H4 (cell line): ENCODE measurements around the gene AGPAT3. TPM values are rescaled to one million over a fixed set of nuclear protein-coding genes. Genes with fewer than 3 reads are reported as not detected.
"Not testable (repeated sequence)": the region's sequence is repeated elsewhere in the genome, so short reads cannot be mapped to it uniquely, and the experiment has no call there.

Experiments
- DNase-seq: peaks from one replicate; pipeline ENCODE4 v3.0.0-alpha.2; 2015; ENCODE audit warnings: low spot score
- total RNA-seq: library from RNA; depleted of rRNA; stranded (reverse); fragments of >200 nt; shearing (Covaris generic); gene quantifications from 2 replicates; pipeline ENCODE4 v1.2.3, GENCODE V29; 2014; rRNA removed

Gene AGPAT3, protein sequence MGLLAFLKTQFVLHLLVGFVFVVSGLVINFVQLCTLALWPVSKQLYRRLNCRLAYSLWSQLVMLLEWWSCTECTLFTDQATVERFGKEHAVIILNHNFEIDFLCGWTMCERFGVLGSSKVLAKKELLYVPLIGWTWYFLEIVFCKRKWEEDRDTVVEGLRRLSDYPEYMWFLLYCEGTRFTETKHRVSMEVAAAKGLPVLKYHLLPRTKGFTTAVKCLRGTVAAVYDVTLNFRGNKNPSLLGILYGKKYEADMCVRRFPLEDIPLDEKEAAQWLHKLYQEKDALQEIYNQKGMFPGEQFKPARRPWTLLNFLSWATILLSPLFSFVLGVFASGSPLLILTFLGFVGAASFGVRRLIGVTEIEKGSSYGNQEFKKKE
- 27.0 and 29.4 TPM in 2 replicates for total RNA-seq

DNA sequence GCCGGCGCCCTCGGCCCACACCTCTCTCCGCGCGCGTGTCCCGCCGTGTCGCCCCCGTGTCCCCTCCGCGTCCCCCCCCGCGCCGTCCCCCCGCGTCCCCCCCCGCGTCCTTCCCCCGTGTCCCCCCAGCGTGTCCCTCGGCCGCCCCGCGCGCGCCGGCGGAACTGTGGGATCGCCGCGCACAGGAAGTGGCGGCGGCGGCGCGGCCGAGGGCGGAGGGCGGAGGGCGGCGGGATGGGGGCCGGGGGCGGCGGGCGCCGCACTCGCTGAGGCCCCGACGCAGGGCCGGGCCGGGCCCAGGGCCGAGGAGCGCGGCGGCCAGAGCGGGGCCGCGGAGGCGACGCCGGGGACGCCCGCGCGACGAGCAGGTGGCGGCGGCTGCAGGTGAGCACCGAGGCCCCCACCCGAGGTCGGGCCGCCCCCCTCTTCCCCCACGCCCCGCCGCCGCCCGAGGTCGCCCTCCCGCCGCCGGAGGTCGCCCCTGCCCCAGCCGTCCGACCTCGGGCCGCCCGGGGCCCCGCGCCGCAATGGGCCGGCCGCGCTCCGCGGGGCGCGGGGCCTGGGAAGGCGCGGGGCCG lies at the start of gene AGPAT3:
Gene AGPAT3 (plus strand): TSS at position 262 of the 578 bp plus-strand sequence. CDS start 94,459 bp downstream, outside the sequence.
- DNase-seq: no peak

DNA sequence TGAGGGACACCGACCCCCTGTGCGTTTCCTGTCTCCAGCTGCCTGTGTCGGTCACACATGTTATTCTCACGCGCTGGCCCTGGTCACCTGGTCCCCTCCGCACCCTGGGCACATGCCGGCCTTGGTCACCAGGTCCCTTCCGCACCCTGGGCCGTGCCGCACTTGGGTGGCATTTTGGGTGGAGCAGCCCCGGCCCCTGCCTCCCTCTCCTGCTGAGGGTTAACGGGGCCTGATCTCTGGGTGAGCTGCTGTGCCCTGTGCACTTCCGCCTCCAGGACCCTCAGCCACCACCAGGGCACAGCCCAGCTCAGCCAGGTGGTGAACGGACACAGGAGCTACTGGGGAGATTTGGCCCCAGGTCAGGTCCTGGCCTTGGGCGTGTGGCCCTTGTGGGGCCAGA lies 49.0 kb upstream of the AGPAT3 start:
- no peak for DNase-seq

DNA sequence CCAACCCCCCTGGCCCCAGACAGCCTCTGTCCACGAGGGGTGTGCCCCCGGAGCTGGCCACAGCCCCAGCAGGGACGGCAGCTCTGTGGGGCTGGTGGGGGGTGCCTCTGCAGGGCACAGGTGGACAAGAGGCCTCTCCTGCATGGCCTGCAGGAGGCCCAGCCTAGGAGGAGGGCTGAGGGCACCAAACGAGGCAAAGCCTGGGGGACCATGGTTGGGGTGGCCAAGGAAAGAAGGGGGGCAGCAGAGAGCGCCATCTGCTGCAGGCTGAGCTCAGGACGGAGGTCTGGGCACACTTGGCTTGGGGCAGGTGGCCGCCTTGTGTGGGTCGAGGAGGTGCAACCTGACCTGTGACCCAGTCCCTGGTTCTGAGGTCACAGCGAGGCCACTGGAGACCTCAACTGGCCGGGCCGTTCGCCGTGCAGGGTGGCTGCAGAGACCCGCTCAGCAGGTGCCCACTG lies 48.4 kb upstream of the AGPAT3 start:
- no peak for DNase-seq

DNA sequence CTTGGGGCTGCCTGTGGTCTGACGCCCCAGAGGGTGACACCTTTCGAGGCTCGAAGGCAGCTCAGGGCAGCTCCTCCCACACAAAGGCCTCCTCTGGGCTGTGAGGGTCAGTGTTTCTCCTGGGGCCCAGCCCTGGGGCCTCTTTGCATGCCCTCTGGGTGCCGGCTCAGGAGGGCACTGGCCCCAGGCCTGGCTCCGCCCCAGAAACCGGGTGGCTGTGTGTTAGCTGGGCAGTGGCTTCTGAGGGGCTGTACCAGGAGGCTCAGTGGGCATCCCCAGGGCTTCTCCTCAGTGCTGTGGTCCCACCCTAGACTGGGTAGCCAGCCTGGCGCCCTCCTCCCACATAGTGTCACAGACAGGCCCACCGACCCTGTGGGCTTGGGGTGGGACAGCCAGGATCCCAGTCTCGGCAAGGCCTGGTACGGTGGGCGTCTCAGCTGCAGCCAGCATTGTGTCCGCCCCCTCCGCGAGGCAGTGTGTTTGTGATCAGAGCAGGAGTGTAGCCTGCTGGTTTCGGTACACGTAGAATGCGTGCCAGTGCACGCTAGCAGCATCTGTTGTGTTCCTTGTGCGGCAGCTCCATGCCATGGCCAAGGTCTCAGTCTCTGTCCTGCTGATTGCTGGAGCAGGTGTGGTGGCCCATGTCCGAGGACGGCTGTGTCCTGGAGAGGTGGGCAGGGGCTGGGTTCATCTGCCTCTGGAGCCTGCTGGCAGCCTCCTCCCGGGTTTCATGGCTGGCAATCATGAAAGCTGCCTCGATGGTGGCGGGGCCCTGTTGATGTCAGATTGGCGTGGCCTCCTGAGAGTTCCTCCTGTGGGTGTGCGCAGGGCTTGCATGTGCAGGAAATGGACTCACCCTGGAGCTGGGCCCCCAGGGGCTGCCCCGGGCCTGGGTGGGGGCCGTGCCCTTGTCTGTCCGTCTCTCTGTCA lies 47.6 kb upstream of the AGPAT3 start:
- no peak for DNase-seq

DNA sequence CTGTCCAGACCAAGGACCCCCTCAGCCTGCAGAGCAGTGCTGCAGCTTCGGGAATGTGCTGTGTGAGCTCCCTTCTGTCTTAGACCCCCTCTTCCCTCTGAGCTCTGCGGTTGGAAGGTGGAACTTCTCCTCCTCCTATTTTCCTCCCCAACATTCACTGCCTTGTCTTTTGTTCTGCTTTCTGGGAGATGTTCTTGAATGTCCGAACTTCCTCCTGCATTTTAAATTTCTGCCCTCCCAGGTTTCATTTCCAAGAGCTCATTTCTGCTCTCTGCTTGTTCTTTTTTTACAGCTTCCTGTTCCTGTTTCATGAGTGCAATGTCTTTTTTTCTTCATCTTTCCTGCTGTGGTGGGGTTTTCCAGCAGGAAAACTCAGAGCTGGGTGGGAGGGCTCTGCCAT lies 46.3 kb upstream of the AGPAT3 start:
- DNase-seq: no peak

DNA sequence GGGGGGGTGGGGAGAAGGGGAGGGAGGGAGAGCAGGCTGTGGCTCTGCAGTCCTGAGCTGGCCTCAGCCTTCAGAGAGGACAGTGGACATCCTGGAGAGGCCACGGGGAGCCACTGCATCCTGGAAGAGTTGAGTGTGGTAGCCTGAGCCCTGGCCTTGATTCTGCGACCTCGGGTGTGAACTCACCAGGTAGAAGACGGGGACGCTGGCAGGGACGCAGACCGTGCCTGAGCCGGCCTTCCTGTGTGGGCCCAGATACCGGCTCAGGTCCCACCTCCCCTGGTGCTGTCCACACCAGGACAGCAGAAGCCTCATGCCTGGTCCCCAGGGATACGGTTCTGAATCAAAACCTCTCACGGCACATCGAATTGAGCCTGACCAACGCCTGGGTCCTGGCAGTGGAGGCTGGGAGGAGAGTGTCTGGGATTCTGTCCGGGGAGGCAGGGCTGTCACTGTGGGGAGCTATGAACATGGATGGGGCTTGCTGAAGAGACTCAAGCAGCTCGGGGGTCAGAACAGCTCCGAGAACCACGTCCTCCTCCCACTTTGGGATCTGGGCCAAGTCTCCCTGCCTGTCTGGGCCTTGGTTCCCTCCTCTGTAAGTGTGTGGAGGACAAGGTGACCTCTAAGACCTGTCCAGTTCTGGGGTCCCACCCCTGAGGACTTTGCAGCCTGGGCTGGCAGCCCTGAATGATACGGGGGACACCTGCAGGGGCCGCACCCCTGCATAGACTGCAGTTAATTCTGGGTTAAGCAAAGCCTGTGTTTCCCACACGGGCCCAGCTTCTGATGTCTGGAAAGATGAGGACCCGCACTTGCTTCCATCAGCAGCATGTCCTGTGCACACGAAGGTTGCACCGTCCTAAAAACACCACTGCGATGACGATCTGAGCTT lies 45.3 kb upstream of the AGPAT3 start:
- DNase-seq: no peak

DNA sequence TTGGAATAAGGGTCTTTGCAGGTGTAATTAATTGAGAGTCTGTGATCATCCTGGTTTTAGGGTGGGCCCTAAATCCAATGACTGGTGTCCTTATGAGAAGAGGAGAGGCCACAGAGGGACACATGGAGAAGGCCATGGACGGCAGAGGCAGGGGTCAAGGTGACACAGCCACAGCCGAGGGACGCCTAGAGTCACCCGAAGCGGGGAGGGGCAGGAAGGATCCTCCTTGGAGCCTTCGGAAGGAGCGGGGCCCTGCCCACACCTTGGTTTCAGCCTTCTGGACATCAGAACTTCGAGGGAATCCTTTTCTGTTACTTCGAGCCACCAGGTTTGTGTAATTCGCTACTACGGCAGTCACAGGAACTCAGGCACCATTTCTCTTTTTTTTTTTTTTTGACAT lies 44.6 kb upstream of the AGPAT3 start:
- DNase-seq: no peak

DNA sequence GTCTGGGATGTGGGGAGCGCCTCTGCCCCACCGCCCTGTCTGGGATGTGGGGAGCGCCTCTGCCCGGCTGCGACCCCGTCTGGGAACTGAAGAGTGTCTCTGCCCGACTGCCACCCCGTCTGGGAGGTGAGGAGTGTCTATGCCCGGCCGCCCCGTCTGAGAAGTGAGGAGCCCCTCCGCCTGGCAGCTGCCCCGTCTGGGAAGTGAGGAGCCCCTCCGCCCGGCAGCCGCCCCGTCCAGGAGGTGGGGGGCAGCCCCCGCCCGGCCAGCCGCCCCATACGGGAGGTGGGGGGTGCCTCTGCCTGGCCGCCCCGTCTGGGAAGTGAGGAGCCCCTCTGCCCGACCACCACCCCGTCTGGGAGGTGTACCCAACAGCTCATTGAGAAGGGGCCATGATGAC lies 42.9 kb upstream of the AGPAT3 start:
- DNase-seq: not testable (repeated sequence)

DNA sequence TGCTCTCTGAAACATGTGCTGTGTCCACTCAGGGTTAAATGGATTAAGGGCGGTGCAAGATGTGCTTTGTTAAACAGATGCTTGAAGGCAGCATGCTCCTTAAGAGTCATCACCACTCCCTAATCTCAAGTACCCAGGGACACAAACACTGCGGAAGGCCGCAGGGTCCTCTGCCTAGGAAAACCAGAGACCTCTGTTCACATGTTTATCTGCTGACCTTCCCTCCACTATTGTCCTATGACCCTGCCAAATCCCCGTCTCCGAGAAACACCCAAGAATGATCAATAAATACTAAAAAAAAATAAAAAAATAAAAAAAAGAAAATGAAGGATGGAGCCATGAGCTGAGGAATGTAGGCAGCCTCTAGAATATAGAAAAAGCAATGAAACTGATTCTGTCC lies 42.3 kb upstream of the AGPAT3 start:
- not testable (repeated sequence) for DNase-seq

DNA sequence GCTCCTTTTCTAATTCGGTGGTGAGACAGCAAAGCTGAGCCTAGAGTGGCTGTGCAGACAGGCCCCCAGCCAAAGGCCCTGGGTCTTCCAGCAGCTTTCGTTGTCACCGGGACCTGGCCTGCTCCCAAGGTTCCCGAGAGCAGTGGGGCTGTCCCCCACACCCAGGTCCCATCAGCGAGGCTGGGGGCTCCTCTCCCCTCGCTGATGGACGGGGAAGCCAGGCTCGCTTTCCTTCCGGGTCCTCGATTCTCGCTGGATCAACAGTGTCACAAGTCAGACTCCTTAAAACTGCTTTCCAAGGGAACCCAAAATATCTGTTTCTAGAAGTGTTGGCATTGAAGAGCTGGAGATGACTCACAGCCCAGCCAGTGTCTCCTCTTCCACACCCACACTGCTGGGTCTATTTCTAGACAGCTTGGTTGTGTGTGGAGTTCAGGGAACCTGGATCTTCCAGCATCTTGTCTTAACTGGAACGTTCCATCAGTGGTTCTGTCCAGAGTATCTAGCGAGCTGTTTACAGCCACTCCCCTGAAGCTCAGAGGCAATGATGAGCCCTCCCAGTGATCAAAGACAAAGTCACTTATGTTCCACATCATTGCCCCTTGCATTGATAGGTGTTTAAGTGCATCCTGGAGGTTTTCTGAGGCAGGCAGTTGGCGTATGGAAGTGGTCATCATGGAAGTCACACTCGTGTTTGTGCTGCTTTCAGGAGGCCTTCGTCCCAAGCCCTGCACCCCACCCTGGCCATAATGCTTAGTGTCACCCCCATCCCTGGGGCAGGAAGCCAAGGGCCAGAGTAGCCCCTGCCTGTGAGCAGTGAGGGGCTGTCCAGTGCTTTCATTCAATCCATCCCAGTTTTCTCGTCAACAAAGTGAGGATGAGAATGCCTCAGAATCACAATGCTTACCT lies 40.4 kb upstream of the AGPAT3 start:
- DNase-seq: no peak

DNA sequence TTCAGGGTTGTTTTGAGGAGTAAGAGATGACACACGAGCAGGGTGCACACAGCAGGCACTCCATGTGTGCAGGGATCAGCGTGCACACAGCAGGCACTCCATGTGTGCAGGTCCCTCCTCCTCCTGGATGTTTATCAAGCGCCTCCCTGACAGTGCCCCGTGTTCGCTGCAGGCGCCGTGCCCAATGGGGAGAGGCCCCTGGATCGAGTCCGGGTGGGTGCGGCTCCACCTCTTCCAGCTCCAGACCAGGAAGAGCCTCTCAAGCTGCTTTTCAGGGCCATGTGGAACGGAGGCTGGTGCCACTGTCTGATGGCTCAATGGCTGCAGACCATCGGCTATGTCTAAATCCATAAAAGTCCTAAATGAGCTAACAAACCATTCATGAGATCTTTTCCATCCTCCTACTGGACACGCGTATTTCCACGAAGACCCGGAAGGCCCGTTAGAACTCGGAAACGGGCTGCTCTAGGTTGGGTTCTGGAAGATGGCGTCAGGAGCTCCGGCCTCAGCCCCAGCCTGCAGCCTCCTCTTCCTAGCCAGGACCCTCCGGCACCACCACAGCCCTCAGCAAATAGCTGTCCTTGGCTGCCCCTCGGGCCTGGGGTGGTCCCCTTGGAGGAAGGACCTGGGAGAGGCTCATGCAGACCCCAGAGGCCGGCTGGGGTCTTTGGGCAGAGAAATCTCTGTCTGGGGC lies 39.6 kb upstream of the AGPAT3 start:
- DNase-seq: no peak

DNA sequence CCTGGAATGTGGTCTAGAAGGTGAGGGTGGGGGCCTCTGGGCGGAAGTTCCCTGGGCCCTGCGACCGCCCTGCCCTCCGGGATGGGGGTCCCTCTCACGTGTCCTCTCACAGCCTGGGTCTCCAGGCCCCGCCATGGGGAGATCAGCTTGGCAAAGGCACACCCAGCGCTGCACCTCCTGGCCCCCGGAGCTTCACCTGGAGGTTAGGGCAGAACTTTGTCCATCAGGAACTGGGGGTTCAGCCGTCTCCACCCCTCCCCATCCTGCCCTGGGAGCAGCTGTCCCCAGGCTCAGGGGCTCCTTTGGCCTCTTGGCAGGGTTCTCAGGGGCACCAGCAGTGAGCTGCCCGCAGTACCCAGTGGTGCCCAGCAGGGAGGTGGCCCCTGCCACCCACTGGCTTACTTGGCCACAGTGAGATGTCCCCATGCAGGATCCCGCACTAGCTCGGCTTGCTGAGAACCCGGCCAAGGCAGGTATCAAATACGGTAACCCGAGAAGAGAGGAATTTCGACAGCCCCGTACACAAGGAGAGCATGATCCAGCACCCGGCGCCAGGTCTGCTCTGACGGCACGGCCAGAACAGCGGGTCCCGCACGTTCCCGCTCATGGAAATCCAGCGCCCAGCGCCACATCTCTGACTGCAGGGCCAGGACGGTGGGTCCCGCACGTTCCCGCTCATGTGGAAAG lies 38.9 kb upstream of the AGPAT3 start:
- DNase-seq: no peak

DNA sequence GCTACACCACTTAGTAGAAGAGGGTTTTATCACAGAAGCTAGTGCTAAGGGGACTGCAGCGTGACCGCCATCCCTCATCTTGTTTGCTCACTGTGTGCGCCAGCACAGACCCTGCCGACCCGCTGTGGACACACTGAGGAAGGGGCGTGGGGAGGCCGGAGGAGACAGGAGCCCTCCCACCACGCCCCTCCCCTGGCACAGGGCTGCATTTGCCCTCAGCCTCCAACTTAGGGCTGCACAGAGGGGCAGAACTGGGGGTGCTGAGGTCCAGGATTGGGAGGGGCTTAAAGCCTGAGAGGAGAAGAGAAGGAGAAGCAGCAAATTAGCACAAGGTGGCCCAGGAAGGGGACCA lies 38.4 kb upstream of the AGPAT3 start:
- no peak for DNase-seq

DNA sequence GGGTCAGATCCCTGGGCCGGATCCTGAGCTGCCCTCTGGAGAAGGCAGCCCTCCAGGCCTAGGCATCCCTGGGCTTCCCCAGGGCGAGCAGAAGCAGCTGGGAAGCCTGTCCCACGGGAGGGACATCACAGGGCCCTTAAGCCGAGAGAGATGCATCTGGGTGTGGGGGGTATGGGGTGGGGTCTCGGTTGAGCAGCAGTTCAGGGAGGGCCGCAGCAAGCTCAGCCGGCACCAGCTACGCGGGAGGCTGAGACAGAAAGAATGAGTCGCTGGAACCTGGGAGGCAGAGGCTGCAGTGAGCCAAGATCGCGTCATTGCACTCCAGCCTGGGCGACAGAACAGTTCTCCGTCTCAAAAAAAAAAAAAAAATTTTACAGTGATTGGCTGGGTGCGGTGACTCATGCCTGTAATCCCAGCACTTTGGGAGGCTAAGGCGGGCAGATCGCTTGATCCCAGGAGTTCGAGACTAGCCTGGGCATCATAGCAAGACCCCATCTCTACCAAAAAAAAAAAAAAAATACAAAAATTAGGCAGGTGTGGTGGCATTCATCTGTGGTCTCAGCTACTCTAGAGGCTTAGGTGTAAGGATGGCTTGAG lies 37.9 kb upstream of the AGPAT3 start:
- peak; percentile 57 for DNase-seq

DNA sequence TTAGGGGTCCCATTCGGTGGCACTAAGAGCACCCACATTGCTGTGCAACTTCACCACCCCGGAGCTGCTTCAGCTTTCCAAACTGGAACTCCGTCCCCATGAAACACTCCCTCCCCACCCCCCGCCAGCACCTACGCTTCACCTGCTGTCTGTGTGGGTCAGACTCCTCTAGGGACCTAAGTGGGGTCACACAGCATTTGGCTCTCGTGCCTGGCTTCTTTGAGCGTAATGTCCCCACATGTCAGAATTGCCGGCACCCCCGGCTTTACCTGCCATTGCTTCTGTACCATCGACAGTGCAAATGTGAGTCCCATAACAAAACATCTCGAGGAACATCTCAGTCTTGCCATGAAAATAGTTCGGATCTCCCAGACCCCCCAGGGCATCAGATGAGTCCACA lies 35.9 kb upstream of the AGPAT3 start:
- no peak for DNase-seq

DNA sequence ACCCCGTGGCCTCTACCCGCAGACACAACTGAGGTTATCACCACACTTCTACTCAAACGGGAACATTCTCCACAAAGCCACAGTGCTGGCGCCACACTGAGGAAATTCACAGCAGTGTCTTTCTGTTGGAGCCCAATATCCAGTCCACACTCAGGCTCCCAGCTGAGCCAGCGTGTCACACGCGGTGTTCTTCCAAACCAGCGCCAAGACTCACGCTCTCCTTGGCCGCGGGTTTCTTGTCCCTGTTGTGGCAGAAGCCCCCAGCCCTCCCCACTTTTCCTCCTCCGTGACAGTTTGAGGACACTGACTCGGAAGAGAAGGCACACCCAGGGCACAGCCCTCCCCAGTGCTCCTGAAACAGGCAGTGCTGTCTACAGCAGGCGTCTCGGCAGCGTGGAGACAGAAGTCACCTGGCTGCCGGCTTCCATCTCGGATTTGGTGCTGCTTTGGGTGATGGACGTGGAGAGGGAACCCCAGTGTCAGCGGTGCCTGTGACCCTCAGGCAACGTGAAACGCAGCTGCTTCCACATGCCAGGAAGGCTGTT lies 35.4 kb upstream of the AGPAT3 start:
- DNase-seq: no peak

DNA sequence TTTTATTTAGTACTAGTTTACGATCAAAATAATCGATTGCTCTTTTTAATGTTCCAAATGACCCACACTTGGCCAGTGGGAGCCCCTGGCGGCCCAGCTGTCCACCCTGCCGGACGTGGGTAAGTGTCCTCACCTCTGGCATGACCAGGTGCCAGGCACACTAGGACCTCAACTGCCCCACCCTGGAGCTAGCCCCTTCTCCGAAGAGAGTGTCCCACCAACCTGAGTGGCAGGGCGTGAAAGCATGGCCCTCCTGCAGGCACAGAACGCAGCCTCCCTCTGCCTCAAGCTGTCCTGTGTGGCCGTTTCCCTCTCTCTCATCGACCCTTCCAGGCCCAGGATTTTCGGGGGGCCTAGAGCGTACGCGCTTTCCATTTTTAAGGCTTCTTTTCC lies 32.9 kb upstream of the AGPAT3 start:
- no peak for DNase-seq

DNA sequence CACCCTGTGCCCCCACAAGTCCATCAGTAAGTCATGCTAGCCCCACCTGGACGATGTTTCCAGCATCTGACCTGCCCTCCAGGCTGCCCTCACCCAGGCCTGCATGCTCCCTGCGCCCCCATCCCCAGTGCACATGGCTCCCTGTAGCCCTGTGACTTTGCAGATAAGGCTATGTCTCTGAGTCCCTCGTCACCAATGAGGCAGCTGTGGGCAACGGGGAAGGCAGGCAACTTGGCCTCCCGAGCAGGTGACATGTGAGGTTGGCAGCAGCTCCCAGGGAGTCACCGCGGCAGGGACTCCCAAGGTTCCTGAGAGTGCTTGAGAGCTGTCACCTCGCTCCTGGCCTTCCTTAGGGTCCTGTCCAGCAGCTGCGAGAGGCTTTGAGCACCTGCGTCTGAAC lies 32.4 kb upstream of the AGPAT3 start:
- DNase-seq: no peak
